ENCODE measurements around the gene PDE3B. TPM values are rescaled to one million over a fixed set of nuclear protein-coding genes. Genes with fewer than 3 reads are reported as not detected.

PDE3B gene
- total and polyA plus RNA-seq, 9 of the 15 experiments (the other 6 are each of a cell fraction or from before 2014, with no cell fraction given): 2.3 to 22.5 (median 12.2) TPM

DNA sequence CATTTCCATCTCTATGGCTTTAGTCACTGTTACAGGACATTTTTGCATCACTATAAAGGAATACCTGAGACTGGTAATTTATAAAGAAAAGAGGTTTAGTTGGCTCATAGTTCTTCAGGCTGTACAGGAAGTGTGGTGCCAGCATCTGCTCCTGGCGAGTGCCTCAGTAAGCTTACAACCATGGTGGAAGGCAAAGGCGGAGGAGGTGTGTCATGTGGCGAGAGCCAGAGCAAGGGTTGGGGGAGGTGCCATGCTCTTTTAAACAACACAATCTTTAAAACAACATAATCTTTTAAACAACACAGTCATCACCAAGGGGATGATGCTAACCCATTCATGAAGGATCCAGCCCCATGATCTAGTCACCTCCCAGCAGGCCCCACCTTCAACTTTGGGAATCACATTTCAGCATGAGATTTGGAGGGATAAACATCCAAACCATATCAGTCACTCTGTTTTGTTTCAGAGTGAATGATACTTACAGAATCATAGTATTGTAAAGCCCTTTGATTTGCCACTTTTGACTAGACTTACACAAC lies 103.3 kb downstream of the PDE3B start (continued):
- TF ChIP-seq, protein P1, sequence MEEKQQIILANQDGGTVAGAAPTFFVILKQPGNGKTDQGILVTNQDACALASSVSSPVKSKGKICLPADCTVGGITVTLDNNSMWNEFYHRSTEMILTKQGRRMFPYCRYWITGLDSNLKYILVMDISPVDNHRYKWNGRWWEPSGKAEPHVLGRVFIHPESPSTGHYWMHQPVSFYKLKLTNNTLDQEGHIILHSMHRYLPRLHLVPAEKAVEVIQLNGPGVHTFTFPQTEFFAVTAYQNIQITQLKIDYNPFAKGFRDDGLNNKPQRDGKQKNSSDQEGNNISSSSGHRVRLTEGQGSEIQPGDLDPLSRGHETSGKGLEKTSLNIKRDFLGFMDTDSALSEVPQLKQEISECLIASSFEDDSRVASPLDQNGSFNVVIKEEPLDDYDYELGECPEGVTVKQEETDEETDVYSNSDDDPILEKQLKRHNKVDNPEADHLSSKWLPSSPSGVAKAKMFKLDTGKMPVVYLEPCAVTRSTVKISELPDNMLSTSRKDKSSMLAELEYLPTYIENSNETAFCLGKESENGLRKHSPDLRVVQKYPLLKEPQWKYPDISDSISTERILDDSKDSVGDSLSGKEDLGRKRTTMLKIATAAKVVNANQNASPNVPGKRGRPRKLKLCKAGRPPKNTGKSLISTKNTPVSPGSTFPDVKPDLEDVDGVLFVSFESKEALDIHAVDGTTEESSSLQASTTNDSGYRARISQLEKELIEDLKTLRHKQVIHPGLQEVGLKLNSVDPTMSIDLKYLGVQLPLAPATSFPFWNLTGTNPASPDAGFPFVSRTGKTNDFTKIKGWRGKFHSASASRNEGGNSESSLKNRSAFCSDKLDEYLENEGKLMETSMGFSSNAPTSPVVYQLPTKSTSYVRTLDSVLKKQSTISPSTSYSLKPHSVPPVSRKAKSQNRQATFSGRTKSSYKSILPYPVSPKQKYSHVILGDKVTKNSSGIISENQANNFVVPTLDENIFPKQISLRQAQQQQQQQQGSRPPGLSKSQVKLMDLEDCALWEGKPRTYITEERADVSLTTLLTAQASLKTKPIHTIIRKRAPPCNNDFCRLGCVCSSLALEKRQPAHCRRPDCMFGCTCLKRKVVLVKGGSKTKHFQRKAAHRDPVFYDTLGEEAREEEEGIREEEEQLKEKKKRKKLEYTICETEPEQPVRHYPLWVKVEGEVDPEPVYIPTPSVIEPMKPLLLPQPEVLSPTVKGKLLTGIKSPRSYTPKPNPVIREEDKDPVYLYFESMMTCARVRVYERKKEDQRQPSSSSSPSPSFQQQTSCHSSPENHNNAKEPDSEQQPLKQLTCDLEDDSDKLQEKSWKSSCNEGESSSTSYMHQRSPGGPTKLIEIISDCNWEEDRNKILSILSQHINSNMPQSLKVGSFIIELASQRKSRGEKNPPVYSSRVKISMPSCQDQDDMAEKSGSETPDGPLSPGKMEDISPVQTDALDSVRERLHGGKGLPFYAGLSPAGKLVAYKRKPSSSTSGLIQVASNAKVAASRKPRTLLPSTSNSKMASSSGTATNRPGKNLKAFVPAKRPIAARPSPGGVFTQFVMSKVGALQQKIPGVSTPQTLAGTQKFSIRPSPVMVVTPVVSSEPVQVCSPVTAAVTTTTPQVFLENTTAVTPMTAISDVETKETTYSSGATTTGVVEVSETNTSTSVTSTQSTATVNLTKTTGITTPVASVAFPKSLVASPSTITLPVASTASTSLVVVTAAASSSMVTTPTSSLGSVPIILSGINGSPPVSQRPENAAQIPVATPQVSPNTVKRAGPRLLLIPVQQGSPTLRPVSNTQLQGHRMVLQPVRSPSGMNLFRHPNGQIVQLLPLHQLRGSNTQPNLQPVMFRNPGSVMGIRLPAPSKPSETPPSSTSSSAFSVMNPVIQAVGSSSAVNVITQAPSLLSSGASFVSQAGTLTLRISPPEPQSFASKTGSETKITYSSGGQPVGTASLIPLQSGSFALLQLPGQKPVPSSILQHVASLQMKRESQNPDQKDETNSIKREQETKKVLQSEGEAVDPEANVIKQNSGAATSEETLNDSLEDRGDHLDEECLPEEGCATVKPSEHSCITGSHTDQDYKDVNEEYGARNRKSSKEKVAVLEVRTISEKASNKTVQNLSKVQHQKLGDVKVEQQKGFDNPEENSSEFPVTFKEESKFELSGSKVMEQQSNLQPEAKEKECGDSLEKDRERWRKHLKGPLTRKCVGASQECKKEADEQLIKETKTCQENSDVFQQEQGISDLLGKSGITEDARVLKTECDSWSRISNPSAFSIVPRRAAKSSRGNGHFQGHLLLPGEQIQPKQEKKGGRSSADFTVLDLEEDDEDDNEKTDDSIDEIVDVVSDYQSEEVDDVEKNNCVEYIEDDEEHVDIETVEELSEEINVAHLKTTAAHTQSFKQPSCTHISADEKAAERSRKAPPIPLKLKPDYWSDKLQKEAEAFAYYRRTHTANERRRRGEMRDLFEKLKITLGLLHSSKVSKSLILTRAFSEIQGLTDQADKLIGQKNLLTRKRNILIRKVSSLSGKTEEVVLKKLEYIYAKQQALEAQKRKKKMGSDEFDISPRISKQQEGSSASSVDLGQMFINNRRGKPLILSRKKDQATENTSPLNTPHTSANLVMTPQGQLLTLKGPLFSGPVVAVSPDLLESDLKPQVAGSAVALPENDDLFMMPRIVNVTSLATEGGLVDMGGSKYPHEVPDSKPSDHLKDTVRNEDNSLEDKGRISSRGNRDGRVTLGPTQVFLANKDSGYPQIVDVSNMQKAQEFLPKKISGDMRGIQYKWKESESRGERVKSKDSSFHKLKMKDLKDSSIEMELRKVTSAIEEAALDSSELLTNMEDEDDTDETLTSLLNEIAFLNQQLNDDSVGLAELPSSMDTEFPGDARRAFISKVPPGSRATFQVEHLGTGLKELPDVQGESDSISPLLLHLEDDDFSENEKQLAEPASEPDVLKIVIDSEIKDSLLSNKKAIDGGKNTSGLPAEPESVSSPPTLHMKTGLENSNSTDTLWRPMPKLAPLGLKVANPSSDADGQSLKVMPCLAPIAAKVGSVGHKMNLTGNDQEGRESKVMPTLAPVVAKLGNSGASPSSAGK (IDR thresholded peaks at IDR 0.05): no peak
- TF ChIP-seq ELF1 (tag; IDR thresholded peaks at IDR 0.05) (no peak), SOX6 (IDR thresholded peaks at IDR 0.05) (no peak), KLF16 (IDR thresholded peaks at IDR 0.05) (no peak), ZNF77 (CRISPR knock-in tag; IDR thresholded peaks at IDR 0.05) (no peak), NONO (IDR thresholded peaks at IDR 0.05; ENCODE audit: low read depth in 2 of 2, low read length in 1 of 2) (no peak), TBL1XR1 (IDR thresholded peaks at IDR 0.05; ENCODE audit: low read length in 2 of 2) (no peak)
- TF ChIP-seq, protein P2, sequence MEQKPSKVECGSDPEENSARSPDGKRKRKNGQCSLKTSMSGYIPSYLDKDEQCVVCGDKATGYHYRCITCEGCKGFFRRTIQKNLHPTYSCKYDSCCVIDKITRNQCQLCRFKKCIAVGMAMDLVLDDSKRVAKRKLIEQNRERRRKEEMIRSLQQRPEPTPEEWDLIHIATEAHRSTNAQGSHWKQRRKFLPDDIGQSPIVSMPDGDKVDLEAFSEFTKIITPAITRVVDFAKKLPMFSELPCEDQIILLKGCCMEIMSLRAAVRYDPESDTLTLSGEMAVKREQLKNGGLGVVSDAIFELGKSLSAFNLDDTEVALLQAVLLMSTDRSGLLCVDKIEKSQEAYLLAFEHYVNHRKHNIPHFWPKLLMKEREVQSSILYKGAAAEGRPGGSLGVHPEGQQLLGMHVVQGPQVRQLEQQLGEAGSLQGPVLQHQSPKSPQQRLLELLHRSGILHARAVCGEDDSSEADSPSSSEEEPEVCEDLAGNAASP (IDR thresholded peaks at IDR 0.05): no peak

Data from K562 (cell line).